Skeletal muscle cell (primary cell): ENCODE data around the gene GALNT5.
"Not testable (repeated sequence)": the region's sequence is repeated elsewhere in the genome, so short reads cannot be mapped to it uniquely, and the experiment has no call there.

ENCODE experiments used
- DNase-seq: peaks from one replicate; pipeline ENCODE4 v3.0.0-alpha.2; 2010; ENCODE audit warnings: low read depth
- H3K4me3 ChIP-seq: 2 replicates; pipeline ENCODE4 v1.5.1; 2011; ENCODE audit warnings: low read depth, mild to moderate bottlenecking, control low read depth, low read length, moderate library complexity

The GALNT5 gene

GRCh38 chr2:157257312-157258252, at the start of gene GALNT5:
GALNT5 (plus strand) TSS chr2:157257705; CDS start chr2:157258083, 378 bp downstream.
- DNase-seq, result no peak
- H3K4me3 ChIP-seq, result peak within 1 kb of the TSS; percentile 47

GRCh38 chr2:157216286-157216965, 41.1 kb upstream of the GALNT5 start:
- no peak overlapping the region for H3K4me3 ChIP-seq
- DNase-seq, result no peak

- H3K4me3 ChIP-seq, result no peak overlapping the region
- DNase-seq, result no peak
Measured at GRCh38 chr2:157217409-157217808, 40.1 kb upstream of the GALNT5 start.

GRCh38 chr2:157218911-157219310, 38.6 kb upstream of the GALNT5 start:
- DNase-seq, result no peak
- no peak overlapping the region for H3K4me3 ChIP-seq

- no peak overlapping the region for H3K4me3 ChIP-seq
- DNase-seq, result no peak
Measured at GRCh38 chr2:157220502-157220901, 37.0 kb upstream of the GALNT5 start.

GRCh38 chr2:157221394-157221988, 36.0 kb upstream of the GALNT5 start:
- H3K4me3 ChIP-seq, result no peak overlapping the region
- DNase-seq, result no peak

GRCh38 chr2:157223624-157224205, 33.8 kb upstream of the GALNT5 start:
- no peak for DNase-seq
- no peak overlapping the region for H3K4me3 ChIP-seq

GRCh38 chr2:157224448-157224847, 33.1 kb upstream of the GALNT5 start:
- H3K4me3 ChIP-seq, DNase-seq: not testable (repeated sequence)

GRCh38 chr2:157227592-157227991, 29.9 kb upstream of the GALNT5 start:
- DNase-seq, result no peak
- H3K4me3 ChIP-seq, result no peak overlapping the region

- H3K4me3 ChIP-seq, result no peak overlapping the region
- no peak for DNase-seq
Measured at GRCh38 chr2:157228946-157229345, 28.6 kb upstream of the GALNT5 start.

- DNase-seq, result peak; percentile 74
- no peak overlapping the region for H3K4me3 ChIP-seq
Measured at GRCh38 chr2:157229572-157229971, 27.9 kb upstream of the GALNT5 start.

GRCh38 chr2:157231476-157231875, 26.0 kb upstream of the GALNT5 start:
- no peak overlapping the region for H3K4me3 ChIP-seq
- DNase-seq, result no peak

- DNase-seq, result no peak
- H3K4me3 ChIP-seq, result no peak overlapping the region
Measured at GRCh38 chr2:157233506-157233905, 24.0 kb upstream of the GALNT5 start.

- no peak for DNase-seq
- H3K4me3 ChIP-seq, result no peak overlapping the region
Measured at GRCh38 chr2:157236404-157236803, 21.1 kb upstream of the GALNT5 start.

- DNase-seq, result no peak
- no peak overlapping the region for H3K4me3 ChIP-seq
Measured at GRCh38 chr2:157238296-157238695, 19.2 kb upstream of the GALNT5 start.

- H3K4me3 ChIP-seq, result no peak overlapping the region
- no peak for DNase-seq
Measured at GRCh38 chr2:157244691-157245090, 12.8 kb upstream of the GALNT5 start.

- no peak for DNase-seq
- H3K4me3 ChIP-seq, result no peak overlapping the region
Measured at GRCh38 chr2:157245144-157245840, 12.2 kb upstream of the GALNT5 start.

GRCh38 chr2:157245846-157246764, 11.4 kb upstream of the GALNT5 start:
- DNase-seq, result peak; percentile 51
- H3K4me3 ChIP-seq, result no peak overlapping the region
